ENCODE measurements around the gene SAMD4A. TPM values are rescaled to one million over a fixed set of nuclear protein-coding genes. Genes with fewer than 3 reads are reported as not detected.

The SAMD4A gene
- total RNA-seq, 2 experiments from 2014 or later = 0.06 to 1.0 TPM

DNA sequence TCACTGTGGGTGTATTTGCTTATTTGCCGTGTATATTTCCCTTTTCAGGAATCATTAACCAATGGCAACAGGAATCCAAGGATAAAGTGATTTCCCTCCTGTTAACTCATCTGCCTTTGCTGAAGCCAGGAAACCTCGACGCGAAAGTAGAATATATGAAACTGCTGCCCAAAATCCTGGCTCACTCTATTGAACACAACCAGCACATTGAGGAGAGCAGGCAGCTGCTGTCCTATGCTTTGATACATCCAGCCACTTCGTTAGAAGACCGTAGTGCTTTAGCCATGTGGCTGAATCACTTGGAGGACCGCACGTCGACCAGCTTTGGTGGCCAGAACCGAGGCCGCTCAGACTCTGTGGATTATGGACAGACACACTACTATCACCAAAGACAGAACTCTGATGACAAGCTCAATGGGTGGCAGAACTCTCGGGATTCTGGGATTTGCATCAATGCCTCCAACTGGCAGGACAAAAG, 135.1 kb downstream of the SAMD4A start:
- TF ChIP-seq, protein P1, sequence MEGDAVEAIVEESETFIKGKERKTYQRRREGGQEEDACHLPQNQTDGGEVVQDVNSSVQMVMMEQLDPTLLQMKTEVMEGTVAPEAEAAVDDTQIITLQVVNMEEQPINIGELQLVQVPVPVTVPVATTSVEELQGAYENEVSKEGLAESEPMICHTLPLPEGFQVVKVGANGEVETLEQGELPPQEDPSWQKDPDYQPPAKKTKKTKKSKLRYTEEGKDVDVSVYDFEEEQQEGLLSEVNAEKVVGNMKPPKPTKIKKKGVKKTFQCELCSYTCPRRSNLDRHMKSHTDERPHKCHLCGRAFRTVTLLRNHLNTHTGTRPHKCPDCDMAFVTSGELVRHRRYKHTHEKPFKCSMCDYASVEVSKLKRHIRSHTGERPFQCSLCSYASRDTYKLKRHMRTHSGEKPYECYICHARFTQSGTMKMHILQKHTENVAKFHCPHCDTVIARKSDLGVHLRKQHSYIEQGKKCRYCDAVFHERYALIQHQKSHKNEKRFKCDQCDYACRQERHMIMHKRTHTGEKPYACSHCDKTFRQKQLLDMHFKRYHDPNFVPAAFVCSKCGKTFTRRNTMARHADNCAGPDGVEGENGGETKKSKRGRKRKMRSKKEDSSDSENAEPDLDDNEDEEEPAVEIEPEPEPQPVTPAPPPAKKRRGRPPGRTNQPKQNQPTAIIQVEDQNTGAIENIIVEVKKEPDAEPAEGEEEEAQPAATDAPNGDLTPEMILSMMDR (conservative IDR thresholded peaks at IDR 0.05; ENCODE audit: low read length) = no peak
- H3K4me1 ChIP-seq (ENCODE audit: insufficient read depth, low read length, poor library complexity, severe bottlenecking) = no peaks in the 10 kb centered on the region
- intact Hi-C loops (cut with micrococcal nuclease; ENCODE audit: unreplicated experiment) = no loop called here
- no TSS peak for BruUV-seq (replicated peaks)
- H3K4me3 ChIP-seq (ENCODE audit: low read depth, low read length, poor library complexity, severe bottlenecking) = no peak overlapping the region
- H3K27ac ChIP-seq (ENCODE audit: low read depth, low read length, poor library complexity, severe bottlenecking) = no peak overlapping the region
- ChIA-PET POLR2A (no interaction called here), CTCF (ENCODE audit: unreplicated experiment) (no interaction called here)
- H2AFZ ChIP-seq (ENCODE audit: low read length) = no peak overlapping the region
- H4K20me1 ChIP-seq (ENCODE audit: insufficient read depth, low read length) = no peaks in the 10 kb centered on the region
- no peaks in the 10 kb centered on the region for H3K79me2 ChIP-seq (ENCODE audit: insufficient read depth, low read depth, low read length)
- H3K4me2 ChIP-seq (ENCODE audit: low read length) = no peak overlapping the region
- H3K9me2 ChIP-seq (ENCODE audit: insufficient read depth, low read length) = no peaks in the 10 kb centered on the region
- no peaks in the 10 kb centered on the region for H3K9me3 ChIP-seq (ENCODE audit: low read length)
- H3K36me3 ChIP-seq (ENCODE audit: insufficient read depth, low read length) = no peaks in the 10 kb centered on the region
- no peak for DNase-seq (ENCODE audit: low spot score)

DNA sequence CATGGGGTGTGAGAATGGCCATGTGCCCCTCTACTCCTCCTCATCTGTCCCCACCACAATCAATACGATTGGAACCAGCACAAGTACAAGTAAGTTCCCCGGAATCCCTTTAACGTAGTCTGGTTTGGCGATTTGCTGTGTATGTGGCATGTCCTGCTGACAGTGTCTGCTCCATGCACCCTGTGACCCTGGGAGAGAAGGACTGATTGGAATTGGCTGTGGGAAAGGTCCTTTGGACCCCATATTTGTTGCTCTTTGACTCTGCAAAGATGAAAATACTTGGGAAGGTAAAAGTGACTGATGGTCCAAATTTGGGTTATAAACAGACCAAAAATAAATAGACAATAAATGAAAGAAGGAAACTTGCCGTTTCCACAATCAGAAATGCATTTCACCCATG, 135.6 kb downstream of the SAMD4A start:
- intact Hi-C loops (cut with micrococcal nuclease; ENCODE audit: unreplicated experiment) = no loop called here
- BruUV-seq (replicated peaks) = no TSS peak

GRCh38 chr14:54703082-54703481, 136.2 kb downstream of the SAMD4A start:
- no peak overlapping the region for H3K4me3 ChIP-seq (ENCODE audit: low read depth, low read length, poor library complexity, severe bottlenecking)
- no peak for TF ChIP-seq EZH2phosphoT487 (IDR thresholded peaks at IDR 0.05; ENCODE audit: borderline replicate concordance, low read depth, low read length)
- TF ChIP-seq, protein P1 (conservative IDR thresholded peaks at IDR 0.05; ENCODE audit: low read length) = no peak
- H3K9me2 ChIP-seq (ENCODE audit: insufficient read depth, low read length) = no peaks in the 10 kb centered on the region
- POLR2A ChIA-PET = interaction anchor here (0.6 kb wide), 1 partner anchor 1273 kb away, joined by 3 read pairs; no protein-coding TSS in a partner anchor
- H3K36me3 ChIP-seq (ENCODE audit: insufficient read depth, low read length) = no peaks in the 10 kb centered on the region
- CTCF ChIA-PET (ENCODE audit: unreplicated experiment) = no interaction called here
- intact Hi-C loops (cut with micrococcal nuclease; ENCODE audit: unreplicated experiment) = no loop called here
- H3K79me2 ChIP-seq (ENCODE audit: insufficient read depth, low read depth, low read length) = no peaks in the 10 kb centered on the region
- H3K9me3 ChIP-seq (ENCODE audit: low read length) = no peaks in the 10 kb centered on the region
- H2AFZ ChIP-seq (ENCODE audit: low read length) = no peak overlapping the region
- no peak overlapping the region for H3K4me2 ChIP-seq (ENCODE audit: low read length)
- H4K20me1 ChIP-seq (ENCODE audit: insufficient read depth, low read length) = no peaks in the 10 kb centered on the region
- H3K4me1 ChIP-seq (ENCODE audit: insufficient read depth, low read length, poor library complexity, severe bottlenecking) = no peaks in the 10 kb centered on the region
- H3K27ac ChIP-seq (ENCODE audit: low read depth, low read length, poor library complexity, severe bottlenecking) = no peak overlapping the region
- DNase-seq (ENCODE audit: low spot score) = no peak
- no TSS peak for BruUV-seq (replicated peaks)

More for the DNA sequence above, 135.6 kb downstream of the SAMD4A start:
- ChIA-PET CTCF (ENCODE audit: unreplicated experiment) (no interaction called here), POLR2A (no interaction called here)
- Histone ChIP-seq H3K36me3 (ENCODE audit: insufficient read depth, low read length) (no peaks in the 10 kb centered on the region), H3K4me1 (ENCODE audit: insufficient read depth, low read length, poor library complexity, severe bottlenecking) (no peaks in the 10 kb centered on the region), H3K9me3 (ENCODE audit: low read length) (no peaks in the 10 kb centered on the region), H4K20me1 (ENCODE audit: insufficient read depth, low read length) (no peaks in the 10 kb centered on the region), H3K4me3 (ENCODE audit: low read depth, low read length, poor library complexity, severe bottlenecking) (no peak overlapping the region), H3K27ac (ENCODE audit: low read depth, low read length, poor library complexity, severe bottlenecking) (no peak overlapping the region), H3K9me2 (ENCODE audit: insufficient read depth, low read length) (no peaks in the 10 kb centered on the region), H2AFZ (ENCODE audit: low read length) (no peak overlapping the region), H3K4me2 (ENCODE audit: low read length) (no peak overlapping the region), H3K79me2 (ENCODE audit: insufficient read depth, low read depth, low read length) (no peaks in the 10 kb centered on the region)
- DNase-seq (ENCODE audit: low spot score) = no peak
- TF ChIP-seq, protein P1 (conservative IDR thresholded peaks at IDR 0.05; ENCODE audit: low read length) = no peak
- no peak for TF ChIP-seq EZH2phosphoT487 (IDR thresholded peaks at IDR 0.05; ENCODE audit: borderline replicate concordance, low read depth, low read length)
